Measurements from ENCODE around the gene TMEM154.

GRCh38 chr4:152707632-152708031 is 27.8 kb upstream of the TMEM154 start:
- TF ChIP-seq, protein P1, sequence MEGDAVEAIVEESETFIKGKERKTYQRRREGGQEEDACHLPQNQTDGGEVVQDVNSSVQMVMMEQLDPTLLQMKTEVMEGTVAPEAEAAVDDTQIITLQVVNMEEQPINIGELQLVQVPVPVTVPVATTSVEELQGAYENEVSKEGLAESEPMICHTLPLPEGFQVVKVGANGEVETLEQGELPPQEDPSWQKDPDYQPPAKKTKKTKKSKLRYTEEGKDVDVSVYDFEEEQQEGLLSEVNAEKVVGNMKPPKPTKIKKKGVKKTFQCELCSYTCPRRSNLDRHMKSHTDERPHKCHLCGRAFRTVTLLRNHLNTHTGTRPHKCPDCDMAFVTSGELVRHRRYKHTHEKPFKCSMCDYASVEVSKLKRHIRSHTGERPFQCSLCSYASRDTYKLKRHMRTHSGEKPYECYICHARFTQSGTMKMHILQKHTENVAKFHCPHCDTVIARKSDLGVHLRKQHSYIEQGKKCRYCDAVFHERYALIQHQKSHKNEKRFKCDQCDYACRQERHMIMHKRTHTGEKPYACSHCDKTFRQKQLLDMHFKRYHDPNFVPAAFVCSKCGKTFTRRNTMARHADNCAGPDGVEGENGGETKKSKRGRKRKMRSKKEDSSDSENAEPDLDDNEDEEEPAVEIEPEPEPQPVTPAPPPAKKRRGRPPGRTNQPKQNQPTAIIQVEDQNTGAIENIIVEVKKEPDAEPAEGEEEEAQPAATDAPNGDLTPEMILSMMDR (conservative IDR thresholded peaks at IDR 0.05), result no peak
- no peak for TF ChIP-seq EZH2 (IDR thresholded peaks at IDR 0.05; ENCODE audit: low read depth)
